Measurements from ENCODE around the gene SLC2A9. TPM values are rescaled to one million over a fixed set of nuclear protein-coding genes. Genes with fewer than 3 reads are reported as not detected.

SLC2A9 gene
- total RNA-seq, 1 experiment from 2014 or later = 1.8 TPM

GRCh38 chr4:10063544-10064300 is 42.4 kb upstream of the SLC2A9 start:
- CTCF ChIA-PET = interaction anchor here (1.5 kb wide), 1 partner anchor 49 kb away, joined by 4 read pairs; no protein-coding TSS in a partner anchor
- intact Hi-C loops (cut with micrococcal nuclease; ENCODE audit: unreplicated experiment) = loop anchor here (5.0 kb wide), 1 partner anchor 46 kb away; no protein-coding TSS in a partner anchor
- peaks cover 9% of the 10 kb centered on the region for H3K36me3 Mint-ChIP-seq (ENCODE audit: insufficient read depth, unreplicated experiment)
- peak; percentile 16 for DNase-seq
- H3K27ac Mint-ChIP-seq (ENCODE audit: unreplicated experiment) = no peak overlapping the region
- no peak for TF ChIP-seq CTCF (IDR thresholded peaks at IDR 0.05; ENCODE audit: unreplicated experiment)
- H3K27me3 Mint-ChIP-seq (ENCODE audit: unreplicated experiment) = no peaks in the 10 kb centered on the region
- no peaks in the 10 kb centered on the region for H3K4me1 Mint-ChIP-seq (ENCODE audit: low read depth, unreplicated experiment)
- BruUV-seq (replicated peaks) = no TSS peak
- no peaks in the 10 kb centered on the region for H3K9me3 Mint-ChIP-seq (ENCODE audit: low read depth, unreplicated experiment)
- no peak overlapping the region for H3K4me3 Mint-ChIP-seq (ENCODE audit: low read depth, unreplicated experiment)

- H3K4me1 Mint-ChIP-seq (ENCODE audit: low read depth, unreplicated experiment) = no peaks in the 10 kb centered on the region
- no peaks in the 10 kb centered on the region for H3K27me3 Mint-ChIP-seq (ENCODE audit: unreplicated experiment)
- TF ChIP-seq CTCF (IDR thresholded peaks at IDR 0.05; ENCODE audit: unreplicated experiment) = no peak
- no peak overlapping the region for H3K27ac Mint-ChIP-seq (ENCODE audit: unreplicated experiment)
- intact Hi-C loops (cut with micrococcal nuclease; ENCODE audit: unreplicated experiment) = loop anchor here (5.0 kb wide), 1 partner anchor 45 kb away; no protein-coding TSS in a partner anchor
- no peaks in the 10 kb centered on the region for H3K9me3 Mint-ChIP-seq (ENCODE audit: low read depth, unreplicated experiment)
- DNase-seq = no peak
- CTCF ChIA-PET = interaction anchor here (0.7 kb wide), 1 partner anchor 611 kb away, joined by 4 read pairs; no protein-coding TSS in a partner anchor
- peaks cover 6% of the 10 kb centered on the region for H3K36me3 Mint-ChIP-seq (ENCODE audit: insufficient read depth, unreplicated experiment)
- no peak overlapping the region for H3K4me3 Mint-ChIP-seq (ENCODE audit: low read depth, unreplicated experiment)
- BruUV-seq (replicated peaks) = no TSS peak
Observed at GRCh38 chr4:10061650-10062415, 40.5 kb upstream of the SLC2A9 start.

- H3K27me3 Mint-ChIP-seq (ENCODE audit: unreplicated experiment) = no peaks in the 10 kb centered on the region
- H3K9me3 Mint-ChIP-seq (ENCODE audit: low read depth, unreplicated experiment) = no peaks in the 10 kb centered on the region
- no TSS peak for BruUV-seq (replicated peaks)
- DNase-seq = no peak
- H3K27ac Mint-ChIP-seq (ENCODE audit: unreplicated experiment) = no peak overlapping the region
- intact Hi-C loops (cut with micrococcal nuclease; ENCODE audit: unreplicated experiment) = no loop called here
- CTCF ChIA-PET = no interaction called here
- H3K4me3 Mint-ChIP-seq (ENCODE audit: low read depth, unreplicated experiment) = no peak overlapping the region
- H3K4me1 Mint-ChIP-seq (ENCODE audit: low read depth, unreplicated experiment) = no peaks in the 10 kb centered on the region
- no peak for TF ChIP-seq CTCF (IDR thresholded peaks at IDR 0.05; ENCODE audit: unreplicated experiment)
- no peaks in the 10 kb centered on the region for H3K36me3 Mint-ChIP-seq (ENCODE audit: insufficient read depth, unreplicated experiment)
Observed at GRCh38 chr4:10058371-10058770, 37.1 kb upstream of the SLC2A9 start.

GRCh38 chr4:10057023-10057395 is 35.7 kb upstream of the SLC2A9 start:
- no TSS peak for BruUV-seq (replicated peaks)
- TF ChIP-seq CTCF (IDR thresholded peaks at IDR 0.05; ENCODE audit: unreplicated experiment) = no peak
- H3K36me3 Mint-ChIP-seq (ENCODE audit: insufficient read depth, unreplicated experiment) = no peaks in the 10 kb centered on the region
- peaks cover 7% of the 10 kb centered on the region for H3K4me1 Mint-ChIP-seq (ENCODE audit: low read depth, unreplicated experiment)
- no peak for DNase-seq
- H3K27me3 Mint-ChIP-seq (ENCODE audit: unreplicated experiment) = no peaks in the 10 kb centered on the region
- intact Hi-C loops (cut with micrococcal nuclease; ENCODE audit: unreplicated experiment) = no loop called here
- no peak overlapping the region for H3K4me3 Mint-ChIP-seq (ENCODE audit: low read depth, unreplicated experiment)
- CTCF ChIA-PET = no interaction called here
- H3K27ac Mint-ChIP-seq (ENCODE audit: unreplicated experiment) = no peak overlapping the region
- H3K9me3 Mint-ChIP-seq (ENCODE audit: low read depth, unreplicated experiment) = no peaks in the 10 kb centered on the region

Data from Calu3 (cell line).